K562 treated with DMSO at 1 percent for 4 hours (cell line): ENCODE measurements around the gene PARVG. TPM values are rescaled to one million over a fixed set of nuclear protein-coding genes. Genes with fewer than 3 reads are reported as not detected.

Source experiments
- total RNA-seq: library from RNA; unstranded; fragments of 300-600 nt; gene quantifications from 2 replicates; pipeline ENCODE4 v1.2.3, GENCODE V29; 2022; ENCODE audit not compliant: insufficient read depth

The PARVG gene, protein sequence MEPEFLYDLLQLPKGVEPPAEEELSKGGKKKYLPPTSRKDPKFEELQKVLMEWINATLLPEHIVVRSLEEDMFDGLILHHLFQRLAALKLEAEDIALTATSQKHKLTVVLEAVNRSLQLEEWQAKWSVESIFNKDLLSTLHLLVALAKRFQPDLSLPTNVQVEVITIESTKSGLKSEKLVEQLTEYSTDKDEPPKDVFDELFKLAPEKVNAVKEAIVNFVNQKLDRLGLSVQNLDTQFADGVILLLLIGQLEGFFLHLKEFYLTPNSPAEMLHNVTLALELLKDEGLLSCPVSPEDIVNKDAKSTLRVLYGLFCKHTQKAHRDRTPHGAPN
- not detected in 2 replicates for total RNA-seq

DNA sequence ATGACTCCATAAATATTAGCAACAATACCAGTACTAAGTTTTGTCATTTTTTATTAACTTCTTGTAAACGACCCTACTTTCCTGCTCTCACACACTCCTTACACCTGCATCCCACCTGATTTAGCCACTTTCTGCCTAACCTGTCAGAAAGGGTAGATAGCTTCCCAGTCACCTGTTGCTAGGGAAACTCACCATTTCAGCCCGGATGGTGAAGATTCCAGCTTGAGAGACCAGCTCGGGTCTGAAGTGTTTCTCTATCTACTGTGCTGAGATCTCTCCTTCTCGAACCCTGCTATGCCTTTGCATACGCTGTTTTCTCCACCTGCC lies at the start of gene PARVG:
TSS of gene PARVG (plus strand) at position 220 of the 327 bp plus-strand sequence. CDS start 2,405 bp downstream, outside the sequence.

Other genes starting within 250 kb of the PARVG start
- 27.0 and 36.5 TPM in 2 replicates for gene SAMM50, start 225.5 kb upstream of the PARVG start, total RNA-seq
- 28.7 and 32.8 TPM in 2 replicates for gene PARVB, start 156.6 kb upstream of the PARVG start, total RNA-seq
- gene SHISAL1, start 132.0 kb downstream of the PARVG start, total RNA-seq = not detected in 2 replicates